NOMO-1 treated with DMSO at 0.1 percent for 48 hours (cell line): ENCODE results near the gene TYW1.
"Not testable (repeated sequence)": the region's sequence is repeated elsewhere in the genome, so short reads cannot be mapped to it uniquely, and the experiment has no call there.

ENCODE experiments used
- DNase-seq: peaks from one replicate; lab custom pipeline; 2025; ENCODE audit not compliant: unreplicated experiment; lab: John Stamatoyannopoulos, UW

The TYW1 gene

DNA sequence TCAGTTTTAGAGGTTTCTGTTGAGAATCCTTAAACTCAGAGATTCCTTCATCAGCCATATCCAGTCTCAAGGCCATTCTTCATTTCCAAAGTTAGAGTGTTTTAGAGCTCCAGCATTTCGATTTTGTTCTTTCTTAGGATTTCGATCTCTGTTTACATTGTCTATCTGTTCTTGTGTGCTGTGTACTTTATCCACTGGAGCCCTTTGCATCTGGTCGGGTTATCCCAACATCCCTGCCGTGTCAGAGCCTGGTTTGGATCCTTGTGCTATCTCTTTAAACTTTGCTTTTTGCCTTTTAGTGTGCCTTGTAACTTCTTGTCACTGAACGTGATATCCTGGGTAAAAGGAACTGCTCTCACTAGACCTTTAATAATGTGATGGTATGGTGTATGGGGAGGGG, 131.6 kb downstream of the TYW1 start:
- not testable (repeated sequence) for DNase-seq

DNA sequence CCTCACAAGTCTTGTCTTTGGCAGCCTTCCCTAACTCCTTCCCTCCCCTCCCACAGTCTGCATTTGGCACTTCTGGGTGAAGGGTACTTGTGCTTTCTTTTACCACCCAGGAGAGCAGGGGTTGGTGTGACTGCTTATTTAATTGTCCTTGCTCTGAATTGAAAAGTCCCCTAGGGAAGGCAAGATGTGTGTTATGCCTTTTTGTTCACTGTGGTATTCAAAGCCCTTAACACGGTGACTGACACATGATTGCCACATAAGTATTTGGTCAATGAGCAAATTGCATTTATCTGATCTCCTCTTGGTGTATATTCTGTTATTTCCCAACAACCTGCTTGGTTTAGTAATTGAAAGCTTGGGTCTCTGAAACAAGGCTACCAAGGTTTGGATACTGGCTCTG, 134.1 kb downstream of the TYW1 start:
- DNase-seq = not testable (repeated sequence)

DNA sequence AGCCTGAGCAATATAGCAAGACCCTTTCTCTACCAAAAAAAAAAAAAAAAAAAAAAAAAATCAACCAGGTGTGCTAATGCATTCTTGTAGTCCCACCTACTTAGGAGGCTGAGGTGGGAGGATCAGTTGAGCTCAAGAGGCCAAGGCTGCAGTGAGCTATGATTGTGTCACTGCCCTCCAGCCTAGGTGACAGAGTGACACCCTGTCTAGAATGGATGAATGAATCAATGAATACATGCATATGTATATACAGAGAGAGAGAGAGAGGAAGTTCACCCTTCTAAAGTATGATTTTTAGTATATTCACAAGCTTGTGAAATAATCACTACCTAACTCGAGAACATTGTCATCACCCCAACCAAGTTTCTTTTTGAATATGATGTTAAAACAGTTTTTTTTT, 138.3 kb downstream of the TYW1 start:
- DNase-seq = not testable (repeated sequence)

DNA sequence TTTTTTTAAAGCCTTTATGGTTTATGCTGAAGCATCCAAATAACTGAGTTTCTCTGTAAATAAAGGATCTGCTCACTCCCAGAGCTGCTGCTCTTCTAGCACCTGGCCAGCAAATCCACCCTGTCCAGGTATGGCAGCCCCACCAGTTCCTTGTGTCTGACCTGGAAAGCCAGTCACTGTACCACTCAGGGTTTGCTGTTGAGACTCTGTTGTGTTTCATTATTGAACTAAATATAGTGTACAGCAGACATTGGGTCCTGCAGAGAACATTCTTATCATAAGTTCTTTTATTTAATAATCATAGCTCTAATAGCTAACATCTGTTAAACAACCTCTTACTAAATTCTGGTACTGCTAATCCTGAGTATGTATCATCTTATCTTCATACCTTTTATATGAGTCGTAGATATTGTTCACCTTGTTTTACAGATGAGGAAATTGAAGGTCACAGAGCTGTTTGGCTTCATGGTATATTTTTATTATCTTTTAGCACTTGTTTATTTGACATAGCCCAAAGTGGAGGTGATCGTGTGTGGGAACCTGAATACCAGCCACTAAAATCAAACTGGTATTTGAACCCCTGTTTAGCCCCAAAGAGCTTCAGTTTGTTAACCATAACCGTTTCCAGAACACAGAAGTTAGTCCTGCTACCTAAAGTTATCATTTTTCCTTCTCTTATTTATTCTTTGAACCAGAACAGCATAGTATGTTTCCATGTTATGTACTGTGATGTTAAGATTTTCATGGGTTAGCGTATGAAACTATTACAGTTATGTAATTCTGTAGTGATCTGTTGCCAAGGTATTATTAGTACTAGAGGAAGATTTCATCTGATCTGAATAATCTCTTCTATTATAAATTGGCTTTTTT, 139.2 kb downstream of the TYW1 start:
- not testable (repeated sequence) for DNase-seq

GRCh38 chr7:67137489-67137888, 140.9 kb downstream of the TYW1 start:
- not testable (repeated sequence) for DNase-seq

DNA sequence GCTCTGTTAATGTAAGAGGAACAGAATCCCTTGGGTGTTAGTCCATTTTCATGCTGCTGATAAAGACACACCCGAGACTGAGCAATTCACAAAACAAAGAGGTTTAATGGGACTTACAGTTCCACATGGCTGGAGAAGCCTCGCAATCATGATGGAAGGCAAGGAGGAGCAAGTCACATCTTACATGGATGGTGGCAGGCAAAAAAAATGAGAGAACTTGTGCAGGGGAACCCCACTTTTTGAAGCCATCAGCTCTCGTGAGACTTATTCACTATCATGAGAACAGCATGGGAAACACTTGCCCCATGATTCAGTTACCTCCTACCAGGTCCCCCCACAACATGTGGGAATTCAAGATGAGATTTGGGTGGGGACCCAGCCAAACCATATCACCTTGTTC, 143.2 kb downstream of the TYW1 start:
- not testable (repeated sequence) for DNase-seq

- DNase-seq = not testable (repeated sequence)
Measured at GRCh38 chr7:67141001-67141400, 144.4 kb downstream of the TYW1 start.

- DNase-seq = not testable (repeated sequence)
Measured at GRCh38 chr7:67143091-67143786, 146.6 kb downstream of the TYW1 start.

GRCh38 chr7:67145581-67146193, 149.1 kb downstream of the TYW1 start:
- DNase-seq = not testable (repeated sequence)

DNA sequence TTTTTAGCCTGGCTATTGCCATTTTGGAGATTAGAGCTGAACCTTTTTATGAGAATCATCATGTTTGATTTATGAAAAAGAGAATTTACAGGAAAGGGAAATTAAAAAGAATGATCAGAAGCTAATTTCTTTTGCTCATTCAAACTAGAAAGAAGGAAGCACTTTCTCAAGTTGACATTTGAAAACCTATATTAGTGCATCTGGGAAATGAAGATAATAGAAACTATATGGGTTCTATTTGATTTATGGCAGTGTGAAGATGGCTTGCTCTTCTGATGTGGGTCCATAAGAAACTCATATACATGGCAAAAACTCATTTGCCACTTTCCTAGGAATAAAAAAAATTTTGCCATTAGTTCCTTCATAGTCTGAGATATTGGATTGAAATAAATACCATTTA, 152.5 kb downstream of the TYW1 start:
- DNase-seq = not testable (repeated sequence)

DNA sequence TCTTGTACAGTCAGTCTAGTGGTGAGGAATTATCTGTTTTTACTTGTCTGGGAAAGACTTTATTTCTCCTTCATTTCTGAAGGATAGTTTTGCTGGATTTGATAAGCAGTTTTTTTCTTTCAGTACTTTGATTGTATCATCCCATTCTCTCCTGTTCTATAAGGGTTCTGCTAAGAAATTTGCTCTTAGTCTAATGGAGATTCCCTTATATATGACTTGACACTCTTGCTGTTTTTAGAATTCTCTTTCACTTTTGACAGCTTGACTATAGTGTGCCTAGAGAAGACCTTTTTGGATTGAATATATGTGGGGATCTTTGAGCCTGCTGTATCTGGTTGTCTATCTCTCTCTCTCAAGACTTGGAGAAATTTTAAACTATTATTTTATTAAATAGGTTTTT, 157.7 kb downstream of the TYW1 start:
- not testable (repeated sequence) for DNase-seq

GRCh38 chr7:67156064-67156463, 159.4 kb downstream of the TYW1 start:
- not testable (repeated sequence) for DNase-seq

DNA sequence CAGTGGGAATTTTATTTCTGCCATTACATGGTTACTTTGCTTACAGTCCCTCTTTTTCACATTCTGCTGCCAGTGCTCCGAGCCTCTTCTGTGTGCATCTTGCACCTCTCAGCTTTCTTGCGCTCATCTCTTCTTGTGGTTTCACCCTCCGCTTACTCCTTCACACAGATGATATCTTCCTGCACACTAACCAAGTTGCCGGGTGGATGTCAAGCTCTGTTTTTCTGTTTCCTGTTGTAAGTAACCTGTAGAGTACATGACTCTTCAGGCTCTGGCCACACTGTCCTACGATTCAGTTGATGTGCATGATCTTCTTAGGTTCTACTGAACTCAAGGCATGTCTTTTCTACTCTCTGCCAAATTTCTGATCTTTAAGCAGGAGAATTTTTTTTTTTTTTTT, 166.7 kb downstream of the TYW1 start:
- DNase-seq = not testable (repeated sequence)

DNA sequence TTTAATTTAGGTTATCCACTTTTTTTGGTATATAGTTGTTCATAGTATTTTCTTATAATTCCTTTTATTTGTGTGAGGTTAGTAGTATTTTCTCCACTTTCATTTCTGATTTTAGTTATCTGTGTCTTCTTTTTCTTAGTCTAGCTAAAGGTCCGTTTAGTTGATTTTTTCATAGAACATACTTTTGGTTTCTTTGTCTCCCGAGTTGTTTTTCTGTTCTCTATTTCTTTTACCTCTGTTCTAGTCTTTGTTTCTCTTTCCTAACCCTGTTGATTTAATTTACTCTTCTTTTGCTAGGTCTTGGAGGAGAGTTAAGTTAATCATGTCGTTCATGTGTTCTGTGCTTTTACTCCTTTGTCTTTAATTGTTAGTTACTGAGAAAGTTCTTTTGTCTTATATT, 174.5 kb downstream of the TYW1 start:
- not testable (repeated sequence) for DNase-seq

DNA sequence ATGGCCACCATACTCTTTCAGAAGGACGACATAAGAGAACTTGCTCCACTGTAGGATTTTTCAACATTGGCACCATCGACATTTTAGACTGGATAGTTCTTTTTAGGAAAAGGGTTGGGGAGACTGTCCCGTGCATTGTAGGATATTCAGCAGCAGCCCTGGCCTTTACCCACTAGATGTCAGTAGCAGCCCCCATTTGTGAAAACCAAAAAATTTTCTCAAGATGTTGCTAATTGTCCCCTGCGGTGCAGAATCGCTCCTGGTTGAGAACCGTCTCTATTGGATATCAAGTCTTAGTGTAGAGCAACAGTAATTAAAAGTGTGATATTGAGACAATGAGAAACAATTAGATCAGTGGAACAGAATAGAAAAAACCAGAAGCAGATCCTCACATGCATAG, 180.1 kb downstream of the TYW1 start:
- DNase-seq = not testable (repeated sequence)

DNA sequence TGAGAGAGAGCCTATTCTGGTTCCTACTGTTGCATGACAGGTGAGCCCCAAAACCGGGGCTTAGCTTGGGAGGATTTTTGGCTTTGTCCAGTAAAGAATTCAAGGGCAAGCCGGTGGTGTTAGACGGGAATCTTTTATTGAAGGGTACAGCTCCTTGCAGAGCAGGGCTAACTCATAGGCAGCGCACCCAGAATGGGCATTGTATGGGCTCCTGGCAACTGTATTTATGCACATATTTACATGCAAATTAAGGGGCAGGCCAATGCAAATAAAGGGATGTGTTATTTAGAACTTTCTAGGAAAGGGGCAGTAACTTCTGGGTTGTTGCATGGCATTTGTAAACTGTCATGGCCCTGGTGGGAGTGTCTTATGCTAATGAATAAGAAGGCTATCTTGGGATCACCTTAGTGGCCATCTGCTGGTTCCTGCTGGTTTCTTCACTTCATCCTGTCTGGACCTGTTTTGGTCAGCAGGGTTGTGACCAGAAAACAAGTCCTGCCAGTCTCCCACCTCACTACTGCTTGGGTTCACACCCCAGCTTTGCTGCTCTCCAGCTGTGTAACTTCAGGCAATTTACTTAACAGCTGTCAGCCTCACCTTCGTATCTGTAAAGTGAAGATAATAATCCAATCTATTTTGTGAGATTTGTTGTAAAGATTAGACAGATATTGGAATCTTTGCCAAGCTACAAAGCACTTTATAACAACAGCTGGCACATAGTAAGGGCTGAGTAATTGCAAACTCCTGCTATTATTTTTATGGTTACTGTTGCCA, 182.5 kb downstream of the TYW1 start:
- DNase-seq = not testable (repeated sequence)

GRCh38 chr7:67182956-67183750, 186.5 kb downstream of the TYW1 start:
- DNase-seq = not testable (repeated sequence)

- not testable (repeated sequence) for DNase-seq
Measured at GRCh38 chr7:67184912-67185659, 188.5 kb downstream of the TYW1 start.

GRCh38 chr7:67185660-67186129, 189.1 kb downstream of the TYW1 start:
- DNase-seq = not testable (repeated sequence)
